Duodenal mucosa (tissue), 2 donors: Measurements from ENCODE around the gene LY6G5B.
A peak's percentile ranks its signal among the peaks of the same experiment; 100 is the strongest.
"Not testable (repeated sequence)": the region's sequence is repeated elsewhere in the genome, so short reads cannot be mapped to it uniquely, and the experiment has no call there.

Experiments used
- H3K27ac ChIP-seq: one replicate; pipeline ENCODE4 v1.7.0; 2013; ENCODE audit warnings: low read depth, low read length
- H3K27me3 ChIP-seq, 2 donors: one replicate each; pipeline ENCODE4 v1.7.0; 2013; ENCODE audit warnings: low read length in 2 of 2, control low read depth in 1 of 2; ENCODE audit not compliant: insufficient read depth in 2 of 2, control insufficient read depth in 1 of 2
- H3K36me3 ChIP-seq, 2 donors: one replicate each; pipeline ENCODE4 v1.7.0; 2013; ENCODE audit warnings: low read length in 2 of 2, control low read depth in 1 of 2; ENCODE audit not compliant: insufficient read depth in 2 of 2, control insufficient read depth in 1 of 2
- H3K4me1 ChIP-seq, 2 donors: one replicate each; pipeline ENCODE4 v1.7.0; 2013; ENCODE audit warnings: low read length in 2 of 2, control low read depth in 1 of 2; ENCODE audit not compliant: insufficient read depth in 2 of 2, control insufficient read depth in 1 of 2
- H3K4me3 ChIP-seq, 2 donors: one replicate each; pipeline ENCODE4 v1.7.0; 2013; ENCODE audit warnings: low read length in 2 of 2, low read depth in 1 of 2
- H3K9ac ChIP-seq, 2 donors: one replicate each; pipeline ENCODE4 v1.7.0; 2013; ENCODE audit warnings: low read length in 2 of 2, low read depth in 1 of 2
- H3K9me3 ChIP-seq, 2 donors: one replicate each; pipeline ENCODE4 v1.7.0; 2013; ENCODE audit warnings: low read length in 2 of 2, control low read depth in 1 of 2; ENCODE audit not compliant: control insufficient read depth in 1 of 2

The LY6G5B gene

DNA sequence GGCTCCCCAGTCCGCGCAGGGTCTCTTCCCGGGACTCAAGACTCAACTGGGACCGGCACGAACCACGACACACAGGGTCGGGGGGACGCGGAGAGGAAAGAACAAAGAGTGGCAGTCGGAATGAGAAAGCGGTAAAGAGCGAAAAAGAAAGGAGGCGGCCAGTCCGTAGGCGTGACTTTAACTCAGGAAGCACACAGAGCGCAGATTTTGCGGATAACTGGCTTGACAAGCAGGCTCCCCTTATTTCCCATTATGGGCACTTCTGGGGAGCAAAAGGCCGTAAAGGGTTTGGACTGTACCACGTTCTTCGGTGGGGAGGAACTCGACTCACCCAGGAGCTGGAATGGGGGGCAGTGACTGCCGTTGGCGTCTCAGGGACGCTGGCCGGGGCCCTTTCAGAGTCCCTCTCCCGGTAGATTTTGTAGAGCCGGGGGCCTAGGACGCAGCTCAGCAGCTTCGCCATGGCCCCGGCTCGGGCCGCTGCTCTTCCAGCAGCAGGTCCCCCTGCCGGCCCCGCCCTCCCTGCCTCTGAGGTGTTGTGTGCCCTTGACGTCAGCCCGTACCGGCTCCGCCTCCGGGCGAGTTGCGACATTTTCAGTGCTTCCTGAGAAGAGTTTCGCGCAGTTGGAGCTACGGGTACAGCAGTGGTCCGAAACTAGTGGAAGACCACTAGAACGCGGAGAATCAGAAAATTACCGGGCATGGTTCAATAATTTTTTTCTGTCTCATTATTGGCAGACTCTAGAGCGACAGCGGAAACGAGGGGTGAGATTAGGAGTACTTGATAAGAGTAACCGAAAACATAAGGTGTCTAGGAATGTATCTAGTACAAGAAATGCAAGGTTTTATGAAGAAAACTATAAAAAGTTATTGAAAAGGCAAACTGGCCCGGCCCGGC lies 33.3 kb downstream of the LY6G5B start, which contains the start of gene ABHD16A:
Gene ABHD16A (minus strand): TSS at position 506 of the 898 bp plus-strand sequence. CDS start 43 bp downstream, at position 463.
- H3K4me1 ChIP-seq, result peaks cover 15% of the 10 kb centered on the region in 2 donors
- peaks cover 0 to 13% of the 10 kb centered on the region in 2 donors for H3K36me3 ChIP-seq
- H3K9me3 ChIP-seq, result no peaks in the 10 kb centered on the region
- peak within 1 kb of the TSS; percentile 98 for H3K27ac ChIP-seq
- peak within 1 kb of the TSS; percentile 89 to 97 for H3K9ac ChIP-seq
- no peaks in the 10 kb centered on the region for H3K27me3 ChIP-seq
- H3K4me3 ChIP-seq, result peak within 1 kb of the TSS; percentile 84 to 89

DNA sequence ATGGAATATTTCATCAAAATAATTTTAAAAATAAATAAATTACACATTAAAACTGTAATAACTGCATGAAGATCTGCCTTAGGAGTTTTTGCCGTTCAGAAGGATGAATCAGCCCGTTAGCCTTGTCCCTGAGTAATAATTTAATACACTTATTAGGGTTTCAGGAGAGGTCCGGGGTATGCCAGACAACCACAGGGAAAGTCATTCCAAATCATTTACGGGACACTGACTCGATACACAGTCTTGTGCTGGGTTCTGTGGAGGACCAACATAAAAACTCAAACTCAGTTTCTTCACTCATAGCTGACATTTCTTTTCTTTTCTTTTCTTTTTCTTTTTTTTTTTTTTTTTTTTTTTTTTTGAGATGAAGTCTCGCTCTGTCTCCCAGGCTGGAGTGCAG lies 36.2 kb downstream of the LY6G5B start:
- Histone ChIP-seq H3K27me3 (no peaks in the 10 kb centered on the region), H3K9ac (no peak overlapping the region), H3K9me3 (no peaks in the 10 kb centered on the region), H3K4me1 (peaks cover 13 to 16% of the 10 kb centered on the region in 2 donors), H3K4me3 (no peak overlapping the region), H3K27ac (no peak overlapping the region), H3K36me3 (peaks cover 0 to under 1% of the 10 kb centered on the region in 2 donors)

DNA sequence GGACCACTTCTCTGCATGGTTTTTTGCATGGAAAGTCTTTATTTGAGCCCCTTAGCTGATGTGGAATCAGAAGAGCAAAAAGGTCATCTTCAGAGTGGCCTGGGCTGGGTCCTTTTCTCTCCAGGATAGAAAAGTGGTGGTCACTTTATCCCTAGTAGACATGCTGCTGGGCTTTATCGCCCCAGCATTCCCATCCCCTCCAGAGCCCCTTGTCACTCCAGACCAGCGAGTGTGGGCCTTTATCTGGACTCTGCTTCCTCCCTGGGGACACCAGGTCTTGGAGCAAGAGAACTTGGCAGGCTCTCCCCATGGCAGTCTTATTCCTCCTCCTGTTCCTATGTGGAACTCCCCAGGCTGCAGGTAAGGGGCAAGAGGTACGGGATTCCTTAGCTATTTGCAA lies 36.8 kb downstream of the LY6G5B start, which contains the start of gene LY6G6F:
Gene LY6G6F (plus strand): TSS at position 268 of the 400 bp plus-strand sequence. CDS start 41 bp downstream, at position 309.
- Histone ChIP-seq H3K36me3 (no peaks in the 10 kb centered on the region), H3K27ac (no peak within 1 kb of the TSS), H3K4me3 (no peak within 1 kb of the TSS), H3K27me3 (no peaks in the 10 kb centered on the region), H3K9me3 (no peaks in the 10 kb centered on the region), H3K4me1 (peaks cover 12 to 16% of the 10 kb centered on the region in 2 donors), H3K9ac (no peak within 1 kb of the TSS)

DNA sequence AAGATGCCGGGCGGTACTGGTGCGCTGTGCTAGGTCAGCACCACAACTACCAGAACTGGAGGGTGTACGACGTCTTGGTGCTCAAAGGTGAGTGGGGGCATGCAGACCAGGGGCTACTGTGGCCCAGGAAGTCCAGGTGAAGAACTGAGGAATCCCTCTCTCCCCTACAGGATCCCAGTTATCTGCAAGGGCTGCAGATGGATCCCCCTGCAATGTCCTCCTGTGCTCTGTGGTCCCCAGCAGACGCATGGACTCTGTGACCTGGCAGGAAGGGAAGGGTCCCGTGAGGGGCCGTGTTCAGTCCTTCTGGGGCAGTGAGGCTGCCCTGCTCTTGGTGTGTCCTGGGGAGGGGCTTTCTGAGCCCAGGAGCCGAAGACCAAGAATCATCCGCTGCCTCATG lies 37.9 kb downstream of the LY6G5B start:
- Histone ChIP-seq H3K4me1 (peaks cover 10 to 18% of the 10 kb centered on the region in 2 donors), H3K27ac (no peak overlapping the region), H3K36me3 (no peaks in the 10 kb centered on the region), H3K9ac (no peak overlapping the region), H3K27me3 (no peaks in the 10 kb centered on the region), H3K4me3 (no peak overlapping the region), H3K9me3 (no peaks in the 10 kb centered on the region)

DNA sequence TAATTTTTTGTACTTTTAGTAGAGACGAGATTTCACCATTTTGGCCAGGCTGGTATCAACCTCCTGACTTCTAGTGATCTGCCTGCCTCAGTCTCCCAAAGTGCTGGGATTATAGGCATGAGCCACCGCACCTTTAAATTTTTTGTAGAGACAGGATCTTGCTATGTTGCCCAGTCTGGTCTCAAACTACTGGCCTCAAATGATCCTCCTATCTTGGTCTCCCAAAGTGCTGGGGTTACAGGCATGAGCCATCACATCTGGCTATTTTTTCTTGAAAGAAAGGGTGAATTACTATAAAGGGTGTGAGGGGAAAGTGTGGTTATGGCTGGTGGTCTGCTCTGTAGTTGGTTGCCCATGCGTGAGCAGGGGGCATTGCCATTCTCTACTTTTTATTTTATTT lies 38.4 kb downstream of the LY6G5B start:
- H3K9ac ChIP-seq, result no peak overlapping the region
- H3K4me3 ChIP-seq, result no peak overlapping the region
- peaks cover 10 to 18% of the 10 kb centered on the region in 2 donors for H3K4me1 ChIP-seq
- no peaks in the 10 kb centered on the region for H3K9me3 ChIP-seq
- no peaks in the 10 kb centered on the region for H3K36me3 ChIP-seq
- no peaks in the 10 kb centered on the region for H3K27me3 ChIP-seq
- H3K27ac ChIP-seq, result no peak overlapping the region

DNA sequence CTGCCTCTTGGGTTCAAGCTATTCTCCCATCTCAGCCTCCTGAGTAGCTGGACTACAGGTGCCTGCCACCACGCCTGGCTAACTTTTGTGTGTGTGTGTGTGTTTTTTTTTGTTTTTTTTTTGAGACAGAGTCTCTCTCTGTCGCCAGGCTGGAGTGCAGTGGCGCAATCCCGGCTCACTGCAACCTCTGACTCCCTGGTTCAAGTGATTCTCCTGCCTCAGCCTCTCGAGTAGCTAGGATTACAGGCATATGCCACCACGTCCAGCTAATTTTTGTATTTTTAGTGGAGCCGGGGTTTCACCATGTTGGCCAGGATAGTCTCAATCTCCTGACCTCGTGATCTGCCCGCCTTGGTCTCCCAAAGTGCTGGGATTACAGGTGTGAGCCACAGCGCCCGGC lies 39.4 kb downstream of the LY6G5B start:
- H3K4me1 ChIP-seq, result peaks cover 15 to 26% of the 10 kb centered on the region in 2 donors
- not testable (repeated sequence) for H3K9ac ChIP-seq, H3K27ac ChIP-seq, H3K4me3 ChIP-seq, H3K9me3 ChIP-seq, H3K27me3 ChIP-seq, H3K36me3 ChIP-seq

DNA sequence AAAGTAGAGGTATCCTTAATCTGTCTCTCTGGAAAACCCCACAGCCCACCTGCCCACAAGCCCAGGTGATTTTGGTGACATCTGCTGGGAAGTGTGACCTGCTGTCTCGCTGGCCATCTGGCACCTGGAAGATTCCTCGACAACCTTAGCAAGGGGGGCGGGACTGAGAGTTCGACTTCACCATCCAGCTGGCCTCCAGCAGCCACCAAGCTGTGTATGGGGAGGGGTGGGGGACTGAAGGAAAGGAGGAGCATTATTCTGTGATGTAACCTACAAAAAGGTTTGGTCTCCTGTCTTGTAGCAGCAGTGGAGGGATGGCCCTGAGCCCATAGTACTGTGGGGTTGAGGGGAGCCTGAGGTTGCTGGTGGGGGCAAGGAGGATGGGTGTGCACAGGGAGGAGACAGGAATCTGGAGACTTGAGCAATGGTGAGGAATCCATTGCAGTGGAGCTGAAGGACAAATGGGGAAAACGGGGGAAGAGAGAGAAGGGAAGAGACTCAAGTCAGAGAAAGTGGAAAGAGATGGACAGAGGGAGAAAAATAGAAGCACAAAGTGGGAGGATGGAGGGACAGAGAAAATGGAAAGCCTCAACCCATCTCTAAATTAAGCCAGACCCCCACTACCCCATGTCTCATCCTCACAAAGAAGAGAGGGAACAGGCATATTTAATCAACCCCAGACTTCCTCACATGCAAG lies 40.9 kb downstream of the LY6G5B start:
- no peak overlapping the region for H3K9ac ChIP-seq
- no peaks in the 10 kb centered on the region for H3K9me3 ChIP-seq
- peaks cover 16 to 28% of the 10 kb centered on the region in 2 donors for H3K4me1 ChIP-seq
- H3K4me3 ChIP-seq, result no peak overlapping the region
- no peak overlapping the region for H3K27ac ChIP-seq
- no peaks in the 10 kb centered on the region for H3K36me3 ChIP-seq
- no peaks in the 10 kb centered on the region for H3K27me3 ChIP-seq

DNA sequence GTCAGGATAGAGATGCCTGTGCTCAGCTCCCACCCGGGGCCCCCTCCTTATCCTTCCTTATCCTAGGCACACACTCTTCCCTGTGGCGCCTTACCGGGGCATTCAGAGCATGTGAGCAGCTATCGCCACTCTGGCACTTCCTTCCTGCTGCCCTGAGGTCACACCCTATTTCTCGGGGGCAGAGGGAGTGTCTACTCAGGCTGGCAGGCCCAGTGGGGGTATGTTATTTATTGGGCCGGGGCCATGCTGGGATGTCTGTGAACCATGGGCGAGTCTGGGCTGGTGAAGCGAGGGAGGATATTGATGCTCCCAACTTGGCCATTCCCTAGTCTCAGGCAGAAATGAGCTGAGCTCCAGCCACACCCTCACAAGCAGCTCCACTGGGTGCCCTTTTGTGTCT lies 41.5 kb downstream of the LY6G5B start:
- Histone ChIP-seq H3K9me3 (no peaks in the 10 kb centered on the region), H3K4me3 (no peak overlapping the region), H3K27ac (no peak overlapping the region), H3K4me1 (peaks cover 16 to 28% of the 10 kb centered on the region in 2 donors), H3K27me3 (no peaks in the 10 kb centered on the region), H3K36me3 (no peaks in the 10 kb centered on the region), H3K9ac (no peak overlapping the region)

DNA sequence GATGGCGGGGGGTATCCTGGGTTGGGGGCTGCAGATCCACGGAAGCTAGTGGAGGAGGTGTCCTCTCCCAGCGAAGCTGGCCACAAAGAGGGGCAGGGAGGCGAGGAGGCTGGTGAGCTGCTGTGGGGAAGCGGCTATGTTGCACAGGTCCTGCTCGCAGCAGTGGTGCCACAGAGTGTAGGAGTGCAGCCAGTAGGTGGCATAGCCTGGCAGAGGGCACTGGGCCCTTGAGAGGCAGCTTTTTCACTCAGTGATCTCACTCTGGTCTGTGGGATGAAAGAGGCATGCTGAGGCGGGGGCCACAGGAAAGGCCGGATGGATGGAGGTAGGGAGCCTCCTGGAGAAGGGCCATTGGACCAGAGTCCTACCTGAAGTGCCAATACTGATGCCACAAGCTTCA lies 42.5 kb downstream of the LY6G5B start:
- Histone ChIP-seq H3K27ac (no peak overlapping the region), H3K4me1 (peaks cover 16 to 28% of the 10 kb centered on the region in 2 donors), H3K36me3 (no peaks in the 10 kb centered on the region), H3K27me3 (no peaks in the 10 kb centered on the region), H3K9ac (no peak overlapping the region), H3K9me3 (no peaks in the 10 kb centered on the region), H3K4me3 (no peak overlapping the region)

DNA sequence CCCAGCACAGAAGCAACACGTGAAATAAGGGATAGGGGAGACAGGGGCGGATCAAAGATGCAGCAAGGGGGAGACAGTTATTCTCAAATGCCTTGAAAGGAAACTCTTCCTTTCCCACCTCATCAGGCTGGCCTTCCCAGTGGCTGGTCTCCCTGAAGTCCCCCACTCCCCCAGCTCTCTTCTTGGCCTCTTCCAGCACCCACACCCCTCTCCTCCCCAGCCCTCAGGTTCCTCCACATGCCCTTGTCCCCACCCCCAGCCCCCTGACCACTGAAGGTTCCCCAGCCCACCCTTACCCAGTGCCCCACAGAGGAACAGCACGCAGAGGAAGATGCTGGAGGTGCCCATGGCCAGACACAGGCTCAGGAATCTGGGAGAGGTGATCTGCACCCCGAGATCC lies 43.7 kb downstream of the LY6G5B start:
- Histone ChIP-seq H3K4me3 (no peak overlapping the region), H3K27me3 (no peaks in the 10 kb centered on the region), H3K4me1 (peaks cover 21 to 39% of the 10 kb centered on the region in 2 donors), H3K9me3 (no peaks in the 10 kb centered on the region), H3K36me3 (no peaks in the 10 kb centered on the region), H3K27ac (no peak overlapping the region), H3K9ac (no peak overlapping the region)
